Smooth muscle cell (in vitro differentiated cells): ENCODE results near the gene AP2A2. TPM values are rescaled to one million over a fixed set of nuclear protein-coding genes. Genes with fewer than 3 reads are reported as not detected.

Source experiments
- DNase-seq: peaks from one replicate; lab custom pipeline; 2025; ENCODE audit not compliant: unreplicated experiment; lab: John Stamatoyannopoulos, UW
- H2AFZ ChIP-seq: fragments of 200-600 bp; sonication (generic); 2 replicates; pipeline ENCODE4 v1.6.0; 2016; ENCODE audit warnings: antibody characterized with exemption, low read depth, mild to moderate bottlenecking
- H3F3A ChIP-seq: fragments of 200-600 bp; sonication (generic); 2 replicates; pipeline ENCODE4 v1.6.0; 2017; ENCODE audit warnings: antibody characterized with exemption, low read depth
- H3K27ac ChIP-seq: fragments of 200-600 bp; sonication (generic); 2 replicates; pipeline ENCODE4 v1.5.1; 2016; ENCODE audit warnings: low read depth, mild to moderate bottlenecking
- H3K27me3 ChIP-seq: fragments of 200-600 bp; sonication (generic); 2 replicates; pipeline ENCODE4 v1.6.1; 2016; ENCODE audit warnings: low read depth, mild to moderate bottlenecking
- H3K36me3 ChIP-seq: fragments of 200-600 bp; sonication (generic); 2 replicates; pipeline ENCODE4 v1.5.1; 2016; ENCODE audit warnings: low read depth
- H3K4me1 ChIP-seq: fragments of 200-600 bp; sonication (generic); 2 replicates; pipeline ENCODE4 v1.5.1; 2016; ENCODE audit warnings: low read depth
- H3K4me2 ChIP-seq: fragments of 200-600 bp; sonication (generic); 2 replicates; pipeline ENCODE4 v1.6.0; 2016; ENCODE audit warnings: mild to moderate bottlenecking
- H3K4me3 ChIP-seq: fragments of 200-600 bp; sonication (generic); 2 replicates; pipeline ENCODE4 v1.5.1; 2016; ENCODE audit warnings: mild to moderate bottlenecking
- H3K79me2 ChIP-seq: fragments of 200-600 bp; sonication (generic); 2 replicates; pipeline ENCODE4 v1.6.0; 2016; ENCODE audit warnings: low read depth, mild to moderate bottlenecking
- H3K9ac ChIP-seq: fragments of 200-600 bp; sonication (generic); 2 replicates; pipeline ENCODE4 v1.6.0; 2016; ENCODE audit warnings: low read depth
- H3K9me3 ChIP-seq: fragments of 200-600 bp; sonication (generic); replicated peaks from 2 replicates; pipeline ENCODE4 v1.5.1; 2016; ENCODE audit warnings: low read depth
- H4K20me1 ChIP-seq: fragments of 200-600 bp; sonication (generic); 2 replicates; pipeline ENCODE4 v1.6.0; 2016; ENCODE audit warnings: low read depth
- WGBS: methylation state at CpG from one replicate; pipeline ENCODE4 v1.1.7; 2016; ENCODE audit warnings: low lambda C conversion rate; 5-methylcytosine and 5-hydroxymethylcytosine counted together
- polyA plus RNA-seq: library from polyadenylated mRNA; unstranded; fragments of >200 nt; fragmentation: Nextera tagmentation; extraction: Ambion mirVana; gene quantifications from 2 replicates; pipeline ENCODE4 v1.2.1, GENCODE V29; 2016
- total RNA-seq: library from RNA; depleted of rRNA; stranded (reverse); fragments of >200 nt; gene quantifications from 2 replicates; pipeline ENCODE4 v1.2.3, GENCODE V29; 2014
- TF ChIP-seq, protein P1 (sequence below): fragments of 200-600 bp; sonication (generic); IDR thresholded peaks from 2 replicates; pipeline ENCODE4 v1.5.1; 2017; ENCODE audit warnings: borderline replicate concordance, mild to moderate bottlenecking, antibody characterized with exemption; ENCODE audit not compliant: insufficient read depth, poor library complexity, severe bottlenecking

AP2A2 gene
- total and polyA plus RNA-seq, 2 experiments from 2014 or later: 25.1 to 35.8 TPM

DNA sequence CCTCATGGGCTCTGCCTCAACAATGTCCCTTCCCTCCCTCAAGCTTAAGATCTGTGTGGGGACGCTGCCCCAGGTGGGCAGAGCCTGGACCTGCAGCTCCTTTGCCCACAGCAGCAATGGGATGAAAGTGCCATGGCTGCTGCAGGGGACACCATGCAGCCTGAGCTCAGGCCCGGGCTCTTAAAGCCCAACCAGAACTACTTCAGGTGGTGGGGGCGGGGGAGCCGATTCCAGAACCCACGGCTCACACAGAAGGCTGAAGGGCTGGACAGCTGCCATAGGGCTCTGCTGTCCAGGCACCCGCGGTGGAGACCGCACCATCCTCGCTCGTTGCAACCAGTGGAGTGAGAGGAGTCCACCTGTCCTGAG, 27.5 kb upstream of the AP2A2 start:
- no peak for DNase-seq
- Histone ChIP-seq H3F3A (no peaks in the 10 kb centered on the region), H3K27ac (no peak overlapping the region), H4K20me1 (no peaks in the 10 kb centered on the region), H3K79me2 (no peaks in the 10 kb centered on the region), H3K4me3 (no peak overlapping the region), H3K4me2 (no peak overlapping the region), H3K27me3 (no peaks in the 10 kb centered on the region), H3K9ac (no peak overlapping the region), H3K9me3 (no peaks in the 10 kb centered on the region), H2AFZ (no peak overlapping the region), H3K4me1 (no peaks in the 10 kb centered on the region), H3K36me3 (no peaks in the 10 kb centered on the region)
- 87% methylated on average over 10 of the region's 10 CpGs for WGBS
- TF ChIP-seq, protein P1, sequence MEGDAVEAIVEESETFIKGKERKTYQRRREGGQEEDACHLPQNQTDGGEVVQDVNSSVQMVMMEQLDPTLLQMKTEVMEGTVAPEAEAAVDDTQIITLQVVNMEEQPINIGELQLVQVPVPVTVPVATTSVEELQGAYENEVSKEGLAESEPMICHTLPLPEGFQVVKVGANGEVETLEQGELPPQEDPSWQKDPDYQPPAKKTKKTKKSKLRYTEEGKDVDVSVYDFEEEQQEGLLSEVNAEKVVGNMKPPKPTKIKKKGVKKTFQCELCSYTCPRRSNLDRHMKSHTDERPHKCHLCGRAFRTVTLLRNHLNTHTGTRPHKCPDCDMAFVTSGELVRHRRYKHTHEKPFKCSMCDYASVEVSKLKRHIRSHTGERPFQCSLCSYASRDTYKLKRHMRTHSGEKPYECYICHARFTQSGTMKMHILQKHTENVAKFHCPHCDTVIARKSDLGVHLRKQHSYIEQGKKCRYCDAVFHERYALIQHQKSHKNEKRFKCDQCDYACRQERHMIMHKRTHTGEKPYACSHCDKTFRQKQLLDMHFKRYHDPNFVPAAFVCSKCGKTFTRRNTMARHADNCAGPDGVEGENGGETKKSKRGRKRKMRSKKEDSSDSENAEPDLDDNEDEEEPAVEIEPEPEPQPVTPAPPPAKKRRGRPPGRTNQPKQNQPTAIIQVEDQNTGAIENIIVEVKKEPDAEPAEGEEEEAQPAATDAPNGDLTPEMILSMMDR: peak; percentile 12

DNA sequence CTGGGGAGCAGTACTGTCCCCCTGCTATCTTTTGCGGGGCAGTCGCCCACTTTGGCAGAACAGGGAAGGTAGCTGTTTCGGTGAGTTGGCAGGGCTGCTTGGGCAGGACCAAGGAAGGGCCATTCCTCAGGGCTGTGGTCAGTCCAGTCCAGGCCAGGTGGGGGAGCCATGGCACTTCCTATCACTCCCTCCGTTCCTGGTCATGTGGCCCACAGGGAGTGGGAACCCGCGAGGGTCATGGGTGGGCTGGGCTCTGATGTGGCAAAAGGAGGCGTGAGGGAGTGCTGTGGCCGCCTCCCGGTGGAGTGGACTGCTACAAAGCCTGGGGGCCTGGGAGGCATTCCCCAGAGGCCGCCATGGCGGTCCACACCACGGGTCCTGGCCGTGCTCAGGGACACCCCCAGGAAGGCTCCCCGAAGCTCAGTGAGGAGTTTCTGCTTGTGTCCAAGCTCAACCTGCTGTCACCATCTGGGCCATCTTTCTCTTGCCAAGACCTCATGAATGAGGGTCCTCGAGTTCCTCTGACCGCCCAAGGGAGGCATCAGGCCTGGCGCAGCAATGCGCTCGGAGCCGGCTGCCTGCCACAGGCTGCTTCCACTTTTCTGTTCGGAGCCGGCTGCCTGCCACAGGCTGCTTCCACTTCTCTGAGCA, 27.0 kb upstream of the AP2A2 start:
- Histone ChIP-seq H4K20me1 (no peaks in the 10 kb centered on the region), H3K4me3 (no peak overlapping the region), H3F3A (no peaks in the 10 kb centered on the region), H2AFZ (no peak overlapping the region), H3K36me3 (no peaks in the 10 kb centered on the region), H3K9me3 (no peaks in the 10 kb centered on the region), H3K4me1 (no peaks in the 10 kb centered on the region), H3K79me2 (no peaks in the 10 kb centered on the region), H3K27ac (no peak overlapping the region), H3K9ac (no peak overlapping the region), H3K4me2 (no peak overlapping the region), H3K27me3 (no peaks in the 10 kb centered on the region)
- TF ChIP-seq, protein P1: no peak
- 94% methylated on average over 22 of the region's 22 CpGs for WGBS
- DNase-seq: no peak

DNA sequence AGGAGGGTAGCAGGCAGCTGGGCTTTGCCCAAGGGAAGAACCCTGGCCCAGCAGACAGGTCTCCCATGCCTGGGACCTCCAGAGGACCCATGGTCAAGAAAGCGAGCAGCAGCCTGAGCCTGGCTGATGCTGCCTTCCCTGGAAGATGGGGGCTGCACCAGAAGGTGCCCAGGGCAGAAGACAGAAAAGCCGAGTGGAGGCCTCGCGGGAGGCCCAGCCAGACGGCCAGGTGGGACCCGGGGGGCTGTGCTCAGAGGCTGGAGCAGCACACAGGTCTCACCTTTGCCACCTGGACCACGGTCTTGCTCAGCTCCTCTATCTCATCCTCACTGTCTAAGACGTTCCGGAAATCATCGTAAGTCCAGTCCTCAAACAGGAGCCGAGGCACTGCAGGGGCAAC, 25.9 kb upstream of the AP2A2 start:
- H4K20me1 ChIP-seq: no peaks in the 10 kb centered on the region
- TF ChIP-seq, protein P1: no peak
- H3K27ac ChIP-seq: no peak overlapping the region
- H3K9me3 ChIP-seq: no peaks in the 10 kb centered on the region
- H3K4me2 ChIP-seq: no peak overlapping the region
- no peak overlapping the region for H3K4me3 ChIP-seq
- no peaks in the 10 kb centered on the region for H3K27me3 ChIP-seq
- H3K79me2 ChIP-seq: no peaks in the 10 kb centered on the region
- no peaks in the 10 kb centered on the region for H3K4me1 ChIP-seq
- H3F3A ChIP-seq: no peaks in the 10 kb centered on the region
- no peak overlapping the region for H3K9ac ChIP-seq
- no peak overlapping the region for H2AFZ ChIP-seq
- WGBS: 95% methylated on average over 11 of the region's 11 CpGs
- no peaks in the 10 kb centered on the region for H3K36me3 ChIP-seq
- no peak for DNase-seq

DNA sequence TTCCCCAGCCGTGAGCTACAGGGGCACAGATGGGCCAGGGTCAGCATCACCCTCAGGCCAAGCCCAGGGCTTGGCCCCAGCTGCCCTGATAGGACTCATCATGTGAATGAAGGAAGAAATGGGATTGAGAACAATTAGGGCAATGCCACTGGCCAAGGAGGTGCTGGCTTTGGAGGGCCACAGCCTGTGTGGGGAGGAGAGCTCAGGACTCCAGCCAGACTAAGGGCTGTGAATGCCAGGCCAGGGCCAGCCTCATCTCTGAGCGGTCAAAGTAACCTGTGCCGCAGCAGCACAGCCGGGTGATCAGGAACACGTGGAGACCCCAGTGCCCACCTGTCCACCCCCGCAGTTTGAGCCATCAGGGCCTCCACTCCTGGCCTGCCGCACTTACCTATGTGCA, 25.1 kb upstream of the AP2A2 start:
- no peaks in the 10 kb centered on the region for H3K36me3 ChIP-seq

More for the DNA sequence above, 25.1 kb upstream of the AP2A2 start:
- Histone ChIP-seq H3K9ac (no peak overlapping the region), H3K9me3 (no peaks in the 10 kb centered on the region), H4K20me1 (peaks cover 3% of the 10 kb centered on the region), H3K4me3 (no peak overlapping the region), H3F3A (no peaks in the 10 kb centered on the region), H3K79me2 (peaks cover 2% of the 10 kb centered on the region), H3K27me3 (no peaks in the 10 kb centered on the region), H3K4me2 (no peak overlapping the region), H2AFZ (no peak overlapping the region), H3K27ac (no peak overlapping the region), H3K4me1 (no peaks in the 10 kb centered on the region)
- 97% methylated on average over 7 of the region's 7 CpGs for WGBS
- DNase-seq: no peak
- TF ChIP-seq, protein P1: no peak
